GM18858 (cell line): ENCODE data around the gene SLC27A1.
A peak's percentile ranks its signal among the peaks of the same experiment; 100 is the strongest.

Experiments used
- ATAC-seq: cut with Tn5 transposase; IDR thresholded peaks from one replicate; pipeline ENCODE4 v1.9.1; 2021; ENCODE audit not compliant: unreplicated experiment

Gene SLC27A1

DNA sequence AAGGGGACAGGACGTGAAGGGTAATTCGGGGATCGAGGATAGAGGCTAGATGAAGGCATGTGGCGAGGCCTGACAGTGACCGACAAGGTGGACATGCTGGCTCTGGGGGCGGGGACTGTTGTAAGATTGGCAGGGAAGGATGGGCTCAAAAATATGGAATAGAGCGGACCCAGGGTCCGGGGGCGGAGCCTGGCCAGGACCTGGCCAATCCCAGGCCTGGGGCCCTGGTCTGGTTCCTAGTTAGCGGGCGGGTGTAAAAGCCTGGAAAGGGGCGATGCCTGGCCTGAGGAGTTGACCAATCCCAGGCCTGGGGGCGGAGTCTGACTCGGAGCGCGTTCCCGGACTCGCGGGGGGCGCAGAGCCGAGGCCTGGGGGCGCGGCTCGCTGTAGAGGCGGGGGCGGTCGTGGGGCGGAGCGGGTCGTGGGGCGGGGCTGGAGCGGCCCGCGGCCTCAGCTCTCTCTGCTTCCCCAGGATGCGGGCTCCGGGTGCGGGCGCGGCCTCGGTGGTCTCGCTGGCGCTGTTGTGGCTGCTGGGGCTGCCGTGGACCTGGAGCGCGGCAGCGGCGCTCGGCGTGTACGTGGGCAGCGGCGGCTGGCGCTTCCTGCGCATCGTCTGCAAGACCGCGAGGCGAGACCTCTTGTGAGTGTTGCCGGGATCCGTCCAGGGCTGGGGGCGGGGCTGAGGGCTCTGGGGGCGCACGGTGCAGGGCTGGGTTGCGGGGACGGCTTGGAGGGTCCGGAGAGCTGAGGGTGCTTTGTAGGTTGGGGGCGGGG is at the start of gene SLC27A1:
Gene SLC27A1 (plus strand): TSS at position 457 of the 774 bp plus-strand sequence. CDS start 17 bp downstream, at position 474.
- peak; percentile 65 for ATAC-seq

DNA sequence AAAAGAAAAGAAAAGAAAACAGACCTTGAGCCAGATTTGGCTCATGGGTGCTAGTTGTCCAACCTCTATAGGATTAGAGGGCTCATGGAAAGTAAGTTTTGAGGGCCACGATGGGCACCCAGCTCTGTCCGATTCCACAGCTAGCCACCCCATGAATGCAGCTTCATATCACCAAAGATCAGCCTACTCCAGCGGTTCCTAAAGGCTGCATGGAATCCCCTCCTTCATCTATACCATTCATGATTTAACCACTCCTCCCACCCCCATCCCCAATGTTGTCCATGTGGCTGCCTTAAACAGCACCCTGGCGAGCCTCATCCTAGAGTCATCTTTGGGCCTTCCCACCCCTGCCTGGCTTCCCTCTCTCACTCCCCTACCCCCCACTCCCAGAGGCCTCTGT is 48.4 kb upstream of the SLC27A1 start:
- ATAC-seq, result no peak

DNA sequence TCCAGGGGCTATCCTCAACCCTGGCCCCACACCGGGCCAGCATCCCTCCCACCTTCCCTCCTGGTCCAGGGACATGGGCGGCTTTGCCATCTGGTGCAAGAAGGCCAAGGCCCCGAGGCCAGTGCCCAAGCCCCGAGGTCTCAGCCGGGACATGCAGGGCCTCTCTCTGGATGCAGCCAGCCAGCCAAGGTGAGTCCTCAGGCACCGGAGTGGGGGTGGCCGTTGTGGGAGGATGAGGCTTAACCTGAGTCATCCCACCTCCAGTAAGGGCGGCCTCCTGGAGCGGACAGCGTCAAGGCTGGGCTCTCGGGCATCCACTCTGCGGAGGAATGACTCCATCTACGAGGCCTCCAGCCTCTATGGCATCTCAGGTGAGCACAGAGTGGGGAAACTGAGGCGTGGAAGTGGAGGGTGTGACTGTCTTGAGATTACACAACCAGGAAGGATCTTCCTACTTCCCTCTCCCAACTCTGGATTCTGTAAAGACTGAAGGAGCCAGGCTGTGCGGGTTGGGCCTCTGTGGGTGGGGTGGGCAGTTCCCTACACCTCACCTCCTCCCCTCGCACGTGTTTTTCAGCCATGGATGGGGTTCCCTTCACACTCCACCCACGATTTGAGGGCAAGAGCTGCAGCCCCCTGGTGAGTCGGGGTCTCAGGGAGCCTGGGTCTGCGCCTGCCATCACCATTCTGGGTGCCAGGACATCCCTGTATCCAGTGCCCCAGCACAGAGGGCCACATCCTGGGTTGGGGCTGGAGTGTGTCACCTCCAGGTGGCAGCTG is 46.7 kb upstream of the SLC27A1 start:
- ATAC-seq, result no peak

DNA sequence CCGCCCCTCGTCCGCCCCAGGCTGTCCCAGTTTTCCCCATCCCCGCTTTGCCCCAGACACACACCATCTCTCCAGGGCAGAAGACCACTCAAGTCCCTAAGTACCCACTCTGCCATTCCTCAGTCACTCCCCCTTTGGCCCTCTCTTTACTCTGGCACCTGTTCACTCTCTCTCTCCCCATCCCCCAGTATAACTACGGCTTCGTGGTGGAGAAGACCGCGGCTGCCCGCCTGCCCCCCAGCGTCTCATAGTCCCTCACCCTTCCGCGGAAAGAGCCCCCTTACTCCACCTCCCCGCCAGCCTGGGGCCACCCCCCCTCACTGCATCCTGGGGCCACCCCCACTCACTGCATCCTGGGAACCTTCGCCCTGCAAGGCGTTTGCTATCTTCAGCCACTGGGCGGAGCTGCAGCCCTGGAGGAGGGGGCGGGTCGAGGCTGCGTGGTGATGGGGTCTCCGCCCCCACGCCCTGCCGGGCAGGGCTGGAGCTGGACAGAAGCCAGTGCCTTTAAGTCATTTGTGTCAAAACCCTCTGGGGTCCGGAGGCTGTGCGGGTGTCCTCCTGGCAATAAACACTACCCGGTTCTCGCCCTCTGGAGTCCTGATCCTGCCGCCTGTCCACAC is 45.5 kb upstream of the SLC27A1 start:
- no peak for ATAC-seq

DNA sequence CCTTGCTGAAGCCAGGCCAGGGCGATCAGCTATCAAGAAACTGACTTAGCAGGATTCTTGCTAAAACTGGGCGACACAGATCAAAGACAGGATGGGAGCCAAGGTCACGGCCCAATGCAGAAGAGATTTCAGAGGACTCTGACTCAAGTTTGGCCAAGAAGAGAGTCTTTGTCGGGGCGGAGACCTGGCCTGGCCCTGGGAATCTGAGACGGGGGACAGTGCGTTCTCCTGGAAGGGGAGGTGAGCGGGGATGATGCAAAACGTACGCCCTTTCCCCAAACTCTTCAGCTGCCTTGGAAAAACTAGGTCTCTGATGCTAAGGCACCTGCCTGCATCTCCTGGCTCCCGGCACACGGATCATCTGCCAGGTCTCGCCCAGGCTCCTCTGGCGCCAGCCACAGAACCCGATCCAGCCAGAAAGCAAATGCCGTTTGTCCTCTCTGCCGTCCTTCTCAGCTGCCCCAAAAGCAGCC is 40.6 kb upstream of the SLC27A1 start:
- ATAC-seq, result no peak

- no peak for ATAC-seq
These were observed 38.9 kb upstream of the SLC27A1 start for GRCh38 chr19:17431417-17431816.

- no peak for ATAC-seq
These were observed 35.1 kb upstream of the SLC27A1 start for GRCh38 chr19:17435218-17435617.

GRCh38 chr19:17436094-17436873 is 34.0 kb upstream of the SLC27A1 start:
- no peak for ATAC-seq

- no peak for ATAC-seq
These were observed 33.5 kb upstream of the SLC27A1 start for GRCh38 chr19:17436874-17437267.

DNA sequence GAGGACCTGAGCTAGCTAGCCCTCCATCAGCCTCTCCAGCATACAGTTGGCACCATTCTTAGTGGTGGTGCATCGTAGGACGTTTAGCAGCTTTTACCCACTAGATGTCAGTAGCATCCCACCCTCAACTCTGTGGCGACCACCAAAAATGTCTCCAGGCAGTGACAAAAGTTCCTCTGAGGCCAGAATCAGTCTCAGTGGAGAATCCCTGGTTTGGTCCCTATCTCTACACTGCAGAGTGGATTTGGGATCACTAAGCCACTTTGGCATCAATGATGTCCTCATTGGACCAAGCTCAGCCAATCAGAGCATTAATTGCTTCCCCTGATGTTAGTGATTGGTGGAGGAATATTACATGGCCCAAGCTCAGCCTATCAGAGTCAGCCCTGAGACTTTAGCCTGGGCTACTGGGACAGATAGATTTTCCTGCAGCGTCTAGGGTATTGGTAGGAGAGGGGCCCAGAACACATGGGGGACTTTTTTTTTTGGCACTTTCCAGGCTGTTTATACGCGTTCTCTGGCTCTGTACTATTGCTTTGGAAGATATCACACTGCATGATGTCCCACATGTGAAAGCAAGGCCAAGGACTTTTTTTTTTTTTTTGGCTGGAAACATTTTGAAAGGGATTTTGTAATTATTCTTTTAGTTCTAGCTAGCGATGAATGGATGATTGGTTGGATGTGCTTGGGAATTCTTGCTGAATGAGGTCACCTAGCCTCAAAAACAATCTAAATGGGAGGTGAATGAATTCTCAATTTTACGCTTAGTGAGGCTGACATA is 28.9 kb upstream of the SLC27A1 start:
- ATAC-seq, result no peak

DNA sequence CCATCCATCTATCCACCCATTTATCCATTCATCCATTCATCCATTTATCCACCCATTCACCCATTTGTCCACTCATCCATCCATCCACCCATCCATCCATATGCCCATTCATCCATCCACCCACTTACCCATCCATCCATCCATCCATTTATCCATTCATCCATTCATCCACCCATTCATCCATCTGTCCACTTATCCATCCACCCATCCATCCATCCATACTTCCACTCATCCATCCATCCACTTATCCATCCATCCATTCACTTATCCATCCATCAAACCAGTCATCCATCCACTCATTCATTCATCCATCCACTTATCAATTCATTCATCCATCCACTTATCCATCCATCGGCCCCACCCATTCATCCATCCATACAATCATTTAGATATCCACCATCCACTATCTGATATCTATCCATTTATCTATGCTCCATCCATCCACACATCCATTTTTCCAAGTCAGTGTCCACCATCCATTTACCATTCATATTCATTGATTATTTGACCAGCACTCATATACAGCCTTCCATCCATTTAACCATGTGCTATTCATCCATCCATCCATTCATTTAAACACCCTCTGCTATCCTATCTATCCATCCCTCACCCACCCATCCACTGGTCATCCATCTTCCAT is 24.7 kb upstream of the SLC27A1 start:
- no peak for ATAC-seq

DNA sequence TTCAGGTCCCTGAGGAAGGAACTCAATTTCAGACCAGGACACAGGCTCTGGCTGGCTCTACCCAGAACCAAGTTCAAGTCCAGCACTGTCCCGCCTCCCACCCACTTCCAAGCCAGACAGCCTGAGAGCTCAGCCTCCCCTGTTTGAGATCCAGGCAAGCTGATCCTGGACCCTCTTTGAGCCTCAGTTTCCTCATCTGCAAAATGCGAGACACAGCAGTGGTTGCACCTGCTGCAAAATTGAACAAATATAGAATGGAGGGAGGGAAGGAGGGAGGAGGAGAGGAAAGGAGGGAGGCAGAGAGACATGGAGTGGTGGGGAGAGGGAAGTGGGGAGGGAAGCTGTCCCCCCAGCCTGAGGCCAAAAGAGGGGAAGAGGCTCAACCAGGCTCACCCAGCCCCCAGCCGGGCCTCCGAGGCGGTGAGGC is 22.6 kb upstream of the SLC27A1 start:
- ATAC-seq, result no peak

DNA sequence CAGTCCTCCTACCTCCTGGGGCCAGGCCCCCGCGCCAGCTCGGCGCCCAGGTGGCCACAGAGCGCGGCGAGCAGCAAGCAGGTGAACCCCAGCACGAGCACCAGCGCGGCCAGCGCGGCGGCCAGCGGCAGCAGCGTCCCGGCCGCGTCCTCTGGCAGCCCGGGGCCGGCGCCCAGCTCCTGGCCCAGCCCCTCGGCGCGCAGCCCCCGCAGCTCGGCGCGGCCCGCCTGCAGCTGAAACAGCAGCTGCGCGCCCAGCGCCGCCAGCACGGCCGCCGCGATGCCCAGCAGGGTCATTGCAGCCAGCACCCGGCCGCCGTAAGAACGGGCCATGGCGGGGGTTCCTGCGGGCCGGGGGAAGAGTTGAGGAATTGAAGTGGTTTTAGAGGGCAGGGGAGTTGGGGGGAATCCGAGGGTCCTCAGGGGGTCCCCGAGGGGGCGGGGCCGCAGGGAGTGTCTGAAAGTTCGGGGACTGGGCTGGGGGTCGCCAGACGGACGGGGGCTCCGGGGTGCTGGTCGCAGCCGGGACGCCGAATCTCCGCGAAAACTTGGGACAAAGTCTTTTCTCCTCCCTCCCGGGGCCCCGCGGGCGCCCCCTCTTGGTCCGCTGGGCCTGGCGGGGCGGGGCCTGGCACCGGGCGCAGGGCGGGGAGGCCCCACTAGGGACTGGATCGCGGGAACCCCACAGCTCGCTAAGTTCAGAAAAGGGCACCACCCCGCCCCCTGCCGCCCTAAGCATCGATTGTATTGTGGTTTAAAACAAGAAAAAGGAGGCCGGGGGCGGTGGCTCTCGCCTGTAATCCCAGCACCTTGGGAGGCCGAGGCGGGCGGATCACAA is 22.0 kb upstream of the SLC27A1 start, which contains the start of gene TMEM221:
Gene TMEM221 (minus strand): TSS at position 538 of the 837 bp plus-strand sequence. CDS start 206 bp downstream, at position 332.
- ATAC-seq, result no peak

DNA sequence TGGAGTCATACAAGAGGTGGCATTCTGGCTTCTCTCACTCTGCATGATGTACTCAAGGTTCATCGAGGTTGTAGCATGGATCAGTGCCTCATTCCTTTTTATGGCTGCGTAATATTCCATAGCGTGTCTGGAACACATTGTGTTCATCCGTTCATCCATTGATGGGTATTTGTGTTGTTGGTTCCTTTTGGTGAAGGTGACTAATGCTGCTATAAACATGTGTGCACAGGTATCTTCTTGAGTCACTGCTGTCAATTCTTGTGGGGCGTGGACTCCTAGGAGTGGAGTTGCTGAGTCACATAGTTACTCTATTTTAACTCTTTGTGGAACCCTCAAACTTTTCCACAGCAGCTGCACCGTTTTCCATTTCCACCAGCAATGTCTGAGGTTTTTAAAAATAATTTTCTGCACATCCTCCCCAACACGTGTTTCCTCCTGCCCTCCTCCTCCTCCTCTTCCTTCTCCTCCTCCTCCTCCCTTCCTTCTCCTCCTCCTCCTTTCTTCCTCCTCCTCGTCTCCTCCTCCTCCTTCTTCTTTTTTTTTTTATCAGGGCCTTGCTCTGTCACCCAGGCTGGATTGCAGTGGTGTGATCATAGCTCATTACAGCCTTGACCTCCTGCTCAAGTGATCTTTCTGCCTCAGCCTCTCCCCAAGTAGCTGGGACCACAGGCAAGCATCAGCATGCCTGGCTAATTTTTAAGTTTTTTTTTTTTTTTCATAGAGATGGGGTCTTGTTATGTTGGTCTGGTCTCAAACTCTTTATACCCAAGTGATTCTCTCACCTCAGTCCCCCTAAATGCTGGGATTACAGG is 19.9 kb upstream of the SLC27A1 start:
- ATAC-seq, result no peak

- ATAC-seq, result no peak
These were observed 18.5 kb upstream of the SLC27A1 start for GRCh38 chr19:17451820-17452219.

- ATAC-seq, result no peak
These were observed 15.7 kb upstream of the SLC27A1 start for GRCh38 chr19:17454576-17455071.

GRCh38 chr19:17455308-17456123 is 14.8 kb upstream of the SLC27A1 start:
- no peak for ATAC-seq
